Ovary (tissue), 3 donors: Measurements from ENCODE around the gene PBXIP1.

Experiments
- EP300 ChIP-seq: sonication (generic); formaldehyde crosslinking; IDR thresholded peaks from one replicate; pipeline ENCODE4 v1.6.1; 2017; ENCODE audit warnings: antibody characterized with exemption
- POLR2A ChIP-seq: fragments of 450-650 bp; IDR thresholded peaks from one replicate; pipeline ENCODE4 v1.6.1; 2017; ENCODE audit warnings: antibody characterized with exemption, mild to moderate bottlenecking, moderate library complexity
- TF ChIP-seq, protein P1 (sequence below), 3 donors: fragments of 450-650 bp in 2 of 3; fragments of 200-600 bp in 1 of 3; IDR thresholded peaks; one replicate each; pipeline versions ENCODE4 v1.5.1 to v1.8.0; 2016 to 2022; ENCODE audit warnings: antibody characterized with exemption in 3 of 3, mild to moderate bottlenecking in 1 of 3
- donor health status: DM: no; HTN: no; CAD: no.

DNA sequence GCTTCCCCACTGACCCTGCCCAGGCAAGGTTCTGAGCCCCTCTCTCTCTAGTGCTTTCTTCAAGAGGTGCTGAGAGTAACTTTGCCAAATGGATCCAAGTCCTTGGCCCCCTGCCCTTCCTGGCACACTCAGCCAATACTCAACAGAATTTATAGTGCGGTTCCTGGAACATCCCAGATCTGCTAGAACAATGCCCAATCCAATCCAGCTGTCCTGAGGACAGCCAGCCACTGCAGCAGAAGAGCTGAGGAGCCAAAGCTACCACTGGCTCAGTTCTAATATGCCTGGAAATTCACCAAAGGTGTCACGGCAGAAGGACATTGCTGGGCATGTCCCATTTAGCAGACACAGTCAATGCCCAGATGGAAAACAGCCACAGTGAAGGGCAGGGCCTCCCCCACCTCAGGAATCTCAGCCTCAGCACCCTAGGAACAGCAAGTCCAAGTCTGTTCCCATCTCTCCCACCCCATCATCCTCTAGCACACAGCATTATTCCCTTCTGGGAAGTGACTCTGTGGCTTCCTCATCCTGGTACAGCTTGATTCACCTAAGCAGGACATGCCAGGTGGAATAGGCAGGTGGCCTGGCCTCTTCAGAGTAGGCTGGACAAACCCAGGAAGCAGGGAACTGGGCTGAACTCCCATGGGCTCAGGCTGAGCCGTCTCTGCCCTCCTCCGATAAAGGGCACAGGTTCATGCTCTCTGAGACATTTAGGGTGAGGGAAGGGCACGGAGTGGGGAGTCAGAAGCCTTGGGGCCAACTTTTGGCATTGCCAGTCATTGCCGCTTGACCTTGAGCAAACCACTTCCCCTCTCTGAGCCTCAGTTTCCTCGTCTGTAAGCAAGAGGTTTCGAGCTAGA, 44.0 kb downstream of the PBXIP1 start:
- TF ChIP-seq, protein P1, sequence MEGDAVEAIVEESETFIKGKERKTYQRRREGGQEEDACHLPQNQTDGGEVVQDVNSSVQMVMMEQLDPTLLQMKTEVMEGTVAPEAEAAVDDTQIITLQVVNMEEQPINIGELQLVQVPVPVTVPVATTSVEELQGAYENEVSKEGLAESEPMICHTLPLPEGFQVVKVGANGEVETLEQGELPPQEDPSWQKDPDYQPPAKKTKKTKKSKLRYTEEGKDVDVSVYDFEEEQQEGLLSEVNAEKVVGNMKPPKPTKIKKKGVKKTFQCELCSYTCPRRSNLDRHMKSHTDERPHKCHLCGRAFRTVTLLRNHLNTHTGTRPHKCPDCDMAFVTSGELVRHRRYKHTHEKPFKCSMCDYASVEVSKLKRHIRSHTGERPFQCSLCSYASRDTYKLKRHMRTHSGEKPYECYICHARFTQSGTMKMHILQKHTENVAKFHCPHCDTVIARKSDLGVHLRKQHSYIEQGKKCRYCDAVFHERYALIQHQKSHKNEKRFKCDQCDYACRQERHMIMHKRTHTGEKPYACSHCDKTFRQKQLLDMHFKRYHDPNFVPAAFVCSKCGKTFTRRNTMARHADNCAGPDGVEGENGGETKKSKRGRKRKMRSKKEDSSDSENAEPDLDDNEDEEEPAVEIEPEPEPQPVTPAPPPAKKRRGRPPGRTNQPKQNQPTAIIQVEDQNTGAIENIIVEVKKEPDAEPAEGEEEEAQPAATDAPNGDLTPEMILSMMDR (IDR thresholded peaks at IDR 0.05): no peak
- TF ChIP-seq POLR2A: no peak
- no peak for TF ChIP-seq EP300
